G401.6 (cell line): ENCODE data around the gene UBE2K.
"Not testable (repeated sequence)": the region's sequence is repeated elsewhere in the genome, so short reads cannot be mapped to it uniquely, and the experiment has no call there.

Source experiments
- FAIRE-seq: peaks from 2 replicates; lab custom pipeline; 2012; peaks lifted over from hg19 to GRCh38; lab: Jason Lieb, UNC

Gene UBE2K

DNA sequence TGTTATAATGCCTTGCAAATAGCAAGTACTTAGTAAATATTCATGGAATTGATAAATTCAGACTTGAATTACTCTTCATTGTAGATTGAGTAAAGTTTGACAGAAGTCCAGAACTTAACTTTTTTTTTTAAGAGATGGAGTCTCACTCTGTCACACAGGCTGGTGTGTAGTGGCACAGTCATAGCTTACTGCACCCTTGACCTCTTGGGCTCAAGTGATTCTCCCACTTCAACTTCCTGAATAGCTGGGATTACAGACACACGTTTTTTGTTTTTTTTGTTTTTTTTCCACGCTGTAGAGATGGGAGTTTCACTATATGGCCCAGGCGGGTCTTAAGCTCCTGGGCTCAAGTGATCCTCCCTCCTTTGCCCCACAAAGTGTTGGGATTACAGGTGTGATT lies 32.1 kb downstream of the UBE2K start:
- FAIRE-seq, result no peak

DNA sequence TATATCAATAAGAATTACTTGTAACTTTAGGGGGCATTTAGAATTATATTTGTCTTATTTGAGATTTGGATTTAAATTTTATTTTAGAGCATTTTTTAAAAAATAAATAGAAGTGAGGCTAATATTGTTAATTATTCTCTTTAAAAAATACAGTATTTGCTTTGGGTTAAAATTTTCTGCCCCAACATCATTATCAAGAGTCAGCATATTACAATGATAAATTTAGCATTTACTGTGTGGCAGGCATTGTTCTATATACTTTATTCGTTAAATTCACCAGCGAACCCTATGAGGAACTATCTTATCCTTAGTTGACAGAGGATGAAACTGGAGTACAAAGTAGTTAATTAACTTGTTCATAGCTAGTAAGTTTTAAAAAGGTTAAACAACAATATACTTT lies 34.0 kb downstream of the UBE2K start:
- peak; percentile 85 for FAIRE-seq

DNA sequence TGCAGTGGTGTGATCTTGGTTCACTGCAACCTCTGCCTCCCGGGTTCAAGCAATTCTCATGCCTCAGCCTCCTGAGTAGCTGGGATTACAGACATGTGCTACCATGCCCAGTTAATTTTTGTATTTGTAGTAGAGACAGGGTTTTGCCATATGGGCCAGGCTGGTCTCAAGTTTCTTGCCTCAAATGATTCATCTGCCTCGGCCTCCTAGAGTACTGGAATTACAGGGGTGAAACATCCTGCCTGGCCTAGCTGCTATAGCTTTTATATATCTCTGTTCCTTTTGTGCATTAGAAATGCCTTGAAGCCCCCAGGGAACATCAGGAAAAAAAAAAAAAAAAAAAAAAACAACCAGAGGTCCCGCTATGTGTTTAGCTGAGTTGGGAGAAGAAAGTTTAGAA lies 34.8 kb downstream of the UBE2K start:
- no peak for FAIRE-seq

DNA sequence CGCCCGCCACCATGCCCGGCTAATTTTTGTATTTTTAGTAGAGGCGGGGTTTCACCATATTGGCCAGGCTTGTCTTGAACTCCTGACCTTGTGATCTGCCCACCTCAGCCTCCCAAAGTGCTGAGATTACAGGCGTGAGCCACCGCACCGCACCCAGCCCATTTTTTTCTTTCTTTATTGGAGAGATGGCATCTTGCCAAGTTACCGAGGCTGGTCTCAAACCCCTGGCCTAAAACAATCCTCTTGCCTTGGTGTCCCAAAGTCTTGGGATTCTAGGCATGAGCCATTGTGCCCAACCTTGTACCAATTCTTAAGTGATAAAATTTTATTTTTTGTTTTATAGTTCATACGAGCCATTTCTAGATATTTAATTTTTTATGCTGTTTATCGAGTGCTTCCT lies 41.7 kb downstream of the UBE2K start:
- not testable (repeated sequence) for FAIRE-seq

DNA sequence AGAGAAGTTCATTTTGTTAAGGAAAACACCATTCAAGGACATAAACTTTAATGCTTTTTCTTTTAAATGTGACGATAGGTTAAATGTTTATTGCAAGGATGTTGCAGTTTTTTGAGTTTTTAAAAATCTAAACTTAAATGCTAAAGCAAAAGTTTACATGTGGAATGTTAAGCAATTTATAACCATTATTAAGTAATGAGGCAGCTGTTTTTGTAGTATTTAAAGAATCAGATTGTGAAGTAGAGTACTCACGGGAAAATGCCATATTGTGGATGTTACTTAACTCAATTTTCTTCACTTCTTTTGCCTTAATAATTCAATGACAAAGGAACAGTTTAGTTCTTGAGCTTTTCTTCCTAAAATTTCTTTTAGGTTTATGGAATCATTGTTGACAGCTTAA lies 43.5 kb downstream of the UBE2K start:
- peak; percentile 39 for FAIRE-seq

DNA sequence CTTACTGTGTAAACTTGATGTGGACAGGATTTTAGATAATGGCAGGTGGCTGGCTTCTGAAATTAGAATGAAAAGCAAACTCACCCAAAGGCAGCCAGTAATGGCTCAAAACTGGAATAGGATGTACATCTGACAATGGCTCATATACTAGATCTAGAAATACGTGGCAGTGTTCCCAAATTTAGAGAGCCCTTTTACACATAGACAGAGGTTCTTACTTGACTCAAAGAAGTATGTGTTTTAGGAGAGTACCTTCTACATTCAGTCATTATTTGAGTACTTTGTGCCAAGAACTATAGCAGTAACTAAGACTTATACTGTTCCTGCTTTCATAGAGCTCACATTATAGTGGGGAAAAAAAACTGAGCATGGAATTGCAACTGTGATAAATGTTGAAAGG lies 48.0 kb downstream of the UBE2K start:
- no peak for FAIRE-seq

DNA sequence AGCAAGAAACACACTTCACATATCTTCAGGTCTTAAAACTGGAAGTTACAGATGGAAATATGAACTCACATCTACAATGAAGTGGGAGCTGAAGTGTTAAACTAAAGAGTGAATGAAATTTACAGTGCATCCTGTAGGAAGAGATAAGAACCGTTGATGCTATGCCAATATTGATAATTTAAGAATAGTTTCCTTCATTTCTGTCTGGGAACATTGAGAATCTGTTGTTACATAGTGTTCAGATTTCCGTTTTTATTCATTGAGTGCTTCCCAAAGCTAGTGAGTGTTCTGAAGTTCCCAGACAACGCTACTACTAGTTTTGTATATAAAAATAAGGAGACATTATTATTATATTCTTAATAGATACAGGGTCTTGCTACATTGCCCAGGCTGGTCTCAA lies 52.3 kb downstream of the UBE2K start:
- FAIRE-seq, result no peak

DNA sequence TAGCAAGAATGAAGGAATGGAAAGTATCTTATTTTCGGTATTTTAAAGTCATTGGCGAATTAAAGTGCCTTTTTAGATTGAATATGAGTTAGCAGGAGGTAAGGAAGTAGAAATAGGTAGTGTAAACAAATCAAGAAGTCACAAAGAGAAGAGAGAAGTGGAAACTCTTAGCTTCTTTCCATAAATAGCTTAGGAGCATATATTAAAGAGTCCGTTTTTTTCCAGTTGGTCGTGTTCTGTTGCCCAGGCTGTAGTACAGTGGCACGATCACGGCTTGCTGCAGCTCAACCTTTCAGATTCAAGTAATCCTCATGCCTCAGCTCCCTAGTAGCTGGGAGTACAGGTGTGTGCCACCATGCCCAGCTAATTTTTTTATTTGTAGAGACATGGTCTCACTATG lies 56.4 kb downstream of the UBE2K start:
- FAIRE-seq, result no peak

DNA sequence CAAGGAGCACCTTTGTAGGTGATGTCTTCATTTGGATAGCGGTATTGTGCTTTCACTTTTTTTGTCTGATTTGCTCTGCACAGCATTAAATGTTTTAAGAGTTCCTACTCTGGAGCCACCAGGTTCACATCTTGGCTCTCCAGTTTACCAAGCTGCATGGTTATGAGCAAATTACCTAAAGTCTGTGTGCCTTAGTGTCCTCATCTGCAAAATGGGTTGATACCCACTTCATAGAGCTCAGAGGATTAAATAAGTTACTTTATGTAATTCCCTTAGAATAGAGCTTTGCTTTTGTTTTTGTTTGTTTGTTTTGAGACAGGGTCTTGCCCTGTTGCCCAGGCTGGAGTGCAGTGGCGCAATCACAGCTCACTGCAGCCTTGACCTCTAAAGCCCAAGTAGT lies 58.2 kb downstream of the UBE2K start:
- no peak for FAIRE-seq

DNA sequence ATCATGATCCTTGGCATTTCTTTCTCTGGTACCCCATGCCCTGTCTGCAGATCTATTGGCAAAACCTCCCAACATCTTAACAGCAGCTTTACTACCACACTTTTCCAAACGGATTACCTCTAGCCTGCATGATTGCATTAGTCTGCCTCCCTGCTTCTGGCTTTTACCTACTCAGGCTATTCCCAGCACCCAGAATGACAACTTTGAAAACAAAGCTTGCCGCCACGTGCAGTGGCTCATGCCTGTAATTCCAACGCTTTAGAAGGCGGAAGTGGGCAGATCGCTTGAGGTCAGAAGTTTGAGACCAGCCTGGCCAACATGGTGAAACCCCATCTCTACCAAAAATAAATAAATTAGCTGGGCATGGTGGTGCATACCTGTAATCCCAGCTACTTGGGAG lies 60.2 kb downstream of the UBE2K start:
- FAIRE-seq, result no peak

DNA sequence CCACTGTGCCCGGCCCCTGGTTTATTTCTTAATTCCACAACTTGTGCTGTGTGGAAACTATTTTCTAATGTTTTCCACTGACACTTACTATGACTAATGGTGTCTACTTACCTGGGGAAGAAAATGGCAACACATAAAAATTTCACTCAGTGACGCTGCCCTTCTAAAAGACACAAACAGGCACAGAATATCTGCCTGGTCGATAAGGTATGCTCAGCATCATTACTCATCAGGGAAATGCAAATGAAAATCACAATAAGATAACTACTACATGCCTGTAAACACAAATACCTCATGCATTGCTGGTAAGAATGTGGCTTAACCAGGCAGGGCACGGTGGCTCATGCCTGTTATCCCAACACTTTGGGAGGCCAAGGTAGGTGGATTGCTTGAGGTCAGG lies 61.6 kb downstream of the UBE2K start:
- no peak for FAIRE-seq

DNA sequence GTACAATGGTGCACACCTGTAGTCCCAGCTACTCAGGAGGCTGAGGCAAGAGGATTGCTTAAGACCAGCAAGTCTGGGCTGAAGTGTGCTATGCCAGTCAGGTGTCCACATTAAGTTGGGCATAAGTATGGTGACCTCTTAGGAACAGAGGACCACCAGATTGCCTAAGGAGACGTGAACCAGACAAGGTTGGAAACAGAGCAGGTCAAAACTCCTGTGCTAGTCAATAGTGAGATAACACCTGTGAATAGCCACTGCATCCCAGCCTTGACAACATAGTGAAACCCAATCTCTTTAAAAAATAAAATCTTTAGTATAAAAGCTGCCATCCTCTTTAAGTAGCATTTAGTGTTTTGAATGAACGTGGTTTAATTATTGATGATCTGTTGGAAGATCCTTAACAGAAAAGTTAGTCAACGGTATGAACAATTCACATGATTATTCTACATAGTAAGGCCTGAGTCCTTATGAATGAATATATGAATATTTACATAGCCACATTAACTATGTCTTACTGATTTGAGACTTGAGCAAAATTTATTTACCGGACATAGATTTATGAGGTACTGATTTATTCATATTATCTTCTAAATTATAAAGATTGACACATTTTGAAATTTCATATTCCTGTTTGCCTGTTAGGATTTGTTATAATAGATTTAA lies 63.2 kb downstream of the UBE2K start:
- no peak for FAIRE-seq

DNA sequence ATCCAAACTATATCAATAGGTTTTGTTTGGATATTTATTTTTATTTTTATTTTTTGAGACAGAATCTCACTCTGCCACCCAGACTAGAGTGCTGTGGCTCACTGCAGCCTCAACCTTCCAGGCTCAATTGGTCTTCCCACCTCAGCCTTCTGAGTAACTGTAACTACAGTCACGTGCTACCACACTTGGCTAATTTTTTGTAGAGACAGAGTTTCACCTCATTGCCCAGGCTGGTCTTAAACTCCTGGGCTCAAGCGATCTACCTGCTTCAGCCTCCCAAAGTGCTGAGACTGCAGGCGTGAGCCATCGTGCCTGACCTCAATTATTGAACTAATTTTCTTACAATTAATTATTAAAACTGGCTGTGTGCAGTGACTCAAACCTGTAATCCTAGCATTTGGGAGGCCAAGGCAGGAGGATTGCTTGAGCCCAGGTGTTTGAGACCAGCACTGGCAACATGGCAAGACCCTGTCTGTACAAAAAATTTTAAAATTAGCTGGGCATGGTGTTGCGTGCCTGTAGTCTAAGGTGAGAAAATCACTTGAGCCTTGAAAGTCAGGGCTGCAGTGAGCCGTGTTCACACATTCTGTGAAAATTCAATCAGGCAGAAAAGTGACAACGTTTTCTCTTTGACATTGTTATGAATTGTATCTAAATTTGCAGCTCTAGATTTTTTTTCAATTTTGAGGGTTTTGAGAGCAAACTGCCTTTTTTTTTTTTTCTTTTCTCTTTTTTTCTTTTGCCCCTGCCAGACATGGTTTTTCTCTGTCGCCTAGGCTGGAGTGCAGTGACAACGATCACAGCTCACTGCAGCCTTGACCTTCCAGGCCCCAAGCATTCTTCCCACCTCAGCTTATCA lies 66.0 kb downstream of the UBE2K start:
- no peak for FAIRE-seq

DNA sequence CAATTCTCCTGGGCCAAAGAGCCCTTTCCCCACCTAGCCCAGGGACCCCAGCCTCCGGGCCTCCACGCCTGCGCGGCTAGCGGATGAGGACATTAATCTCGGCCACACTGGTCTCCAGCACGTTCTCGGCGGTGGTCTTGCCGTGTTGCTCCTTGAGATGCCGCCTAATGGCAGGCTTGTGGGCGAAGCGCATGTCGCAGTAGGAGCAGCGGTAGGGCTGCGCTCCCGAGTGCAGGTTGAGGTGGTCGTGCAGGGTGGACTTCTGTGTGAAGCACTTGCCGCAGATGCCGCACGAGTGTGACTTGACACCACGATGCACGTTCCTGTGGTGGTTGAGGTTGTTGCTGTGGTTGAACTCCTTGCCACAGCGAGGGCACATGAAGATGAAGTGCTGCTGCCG lies 72.1 kb downstream of the UBE2K start:
- FAIRE-seq, result no peak

DNA sequence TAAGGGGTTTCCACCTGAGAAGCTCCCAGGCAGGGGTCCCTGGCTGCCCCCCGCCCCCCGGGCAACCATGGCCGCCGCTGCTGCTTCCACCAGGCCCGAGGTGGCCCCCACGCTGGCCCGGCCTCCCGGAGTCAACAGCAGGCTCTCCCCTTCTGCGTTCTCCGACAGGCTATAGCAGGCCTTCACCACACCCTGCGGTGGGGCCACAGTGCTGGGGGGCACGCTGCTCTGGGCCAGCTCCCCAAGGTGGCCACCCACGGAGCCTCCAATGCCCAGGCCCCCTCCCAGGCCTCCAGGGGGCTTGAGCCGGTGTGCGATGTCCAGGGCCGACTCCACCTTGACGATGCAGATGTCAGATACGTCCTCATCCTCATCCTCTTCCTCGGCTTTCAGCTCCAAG lies 72.5 kb downstream of the UBE2K start:
- no peak for FAIRE-seq

DNA sequence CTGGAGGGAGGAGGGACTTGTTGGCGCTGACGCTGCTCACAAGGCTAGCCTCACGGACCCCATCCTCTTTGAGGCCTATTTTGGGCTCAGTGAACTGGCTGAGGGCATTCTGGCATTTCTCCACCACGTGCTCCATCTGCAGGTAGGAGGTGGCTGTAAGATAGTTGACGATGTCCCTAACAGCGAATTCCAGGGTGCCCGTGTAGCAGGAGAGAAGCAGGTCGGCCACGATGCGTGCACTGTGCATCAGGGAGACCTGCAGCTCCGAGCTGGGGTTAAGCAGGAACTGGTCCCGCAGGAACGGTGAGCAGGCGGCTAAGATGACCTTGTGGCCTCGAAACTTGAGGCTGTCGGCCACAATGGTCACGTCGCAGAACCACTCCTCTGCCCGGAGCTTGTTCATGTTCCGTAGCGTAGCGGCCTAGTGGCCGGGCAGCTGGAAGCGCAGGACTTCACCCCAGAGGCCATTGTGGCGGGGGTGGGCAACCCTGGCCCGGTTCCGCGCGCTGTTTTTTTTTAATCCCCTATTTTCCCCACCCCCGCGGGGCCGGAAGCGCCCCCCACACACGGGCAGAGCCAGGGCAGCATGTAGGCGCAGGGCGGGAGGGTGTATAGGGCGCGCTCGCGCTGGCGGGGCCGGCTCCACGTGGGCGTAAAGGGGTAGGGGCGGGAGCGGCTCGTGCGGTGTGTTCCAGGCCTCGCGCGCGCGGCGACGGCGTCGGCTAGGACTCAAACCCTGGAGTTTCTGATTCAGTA lies 73.2 kb downstream of the UBE2K start:
- FAIRE-seq, result no peak

DNA sequence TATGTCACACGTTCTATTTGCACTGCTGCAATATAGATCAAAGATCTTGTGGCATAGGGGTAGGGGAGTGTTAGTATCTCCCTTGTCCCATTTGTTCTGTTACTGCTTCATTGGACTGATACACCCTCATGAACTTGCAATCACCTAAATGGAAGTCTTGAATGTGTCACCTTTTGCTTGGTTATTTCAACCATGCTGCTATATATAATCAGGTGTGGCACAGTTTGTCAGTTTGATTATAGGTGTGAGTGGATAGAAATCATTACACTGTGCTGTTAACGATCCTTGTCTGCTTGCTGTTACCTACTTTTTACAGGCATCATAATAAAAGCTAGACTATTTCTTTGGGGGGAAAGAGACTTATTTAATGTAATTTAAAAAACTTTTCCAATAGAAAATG lies 84.1 kb downstream of the UBE2K start:
- FAIRE-seq, result not testable (repeated sequence)

DNA sequence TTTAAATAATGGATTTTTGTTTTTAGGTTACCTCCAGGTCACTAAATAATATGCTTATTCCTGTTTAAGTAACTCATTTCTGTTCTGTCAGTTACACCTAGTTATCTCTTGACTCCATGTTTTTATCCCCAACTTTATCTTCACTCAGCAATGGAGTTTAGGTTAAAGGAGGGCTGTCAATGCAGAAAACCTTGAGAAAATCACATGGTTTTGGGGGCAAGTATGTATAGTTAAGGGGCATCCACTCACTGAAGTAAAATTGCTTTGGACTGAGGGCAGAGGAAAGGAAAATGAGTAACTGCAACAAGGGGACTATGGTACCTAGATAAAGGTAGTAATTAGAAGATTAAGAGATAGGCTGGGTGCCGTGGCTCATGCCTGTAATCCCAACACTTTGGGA lies 87.1 kb downstream of the UBE2K start:
- FAIRE-seq, result peak; percentile 17

DNA sequence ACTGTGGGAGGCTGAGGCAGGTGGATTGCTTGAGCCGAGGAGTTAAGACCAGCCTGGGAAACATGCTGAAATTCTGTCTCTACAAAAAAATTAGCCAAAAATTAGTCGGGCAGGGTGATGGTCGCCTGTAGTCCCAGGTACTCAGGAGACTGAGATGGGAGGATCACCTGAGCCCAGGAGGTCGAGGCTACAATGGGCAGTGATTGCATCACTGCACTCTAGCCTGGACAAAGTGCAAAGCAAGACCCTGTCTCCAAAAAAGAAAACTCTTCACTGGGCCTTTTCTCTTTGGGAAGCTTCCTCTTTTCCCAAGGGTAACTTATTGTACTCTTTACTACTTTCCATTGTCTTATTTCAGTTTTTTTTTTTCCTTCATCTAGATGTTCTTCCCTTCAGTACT lies 88.9 kb downstream of the UBE2K start:
- FAIRE-seq, result no peak

DNA sequence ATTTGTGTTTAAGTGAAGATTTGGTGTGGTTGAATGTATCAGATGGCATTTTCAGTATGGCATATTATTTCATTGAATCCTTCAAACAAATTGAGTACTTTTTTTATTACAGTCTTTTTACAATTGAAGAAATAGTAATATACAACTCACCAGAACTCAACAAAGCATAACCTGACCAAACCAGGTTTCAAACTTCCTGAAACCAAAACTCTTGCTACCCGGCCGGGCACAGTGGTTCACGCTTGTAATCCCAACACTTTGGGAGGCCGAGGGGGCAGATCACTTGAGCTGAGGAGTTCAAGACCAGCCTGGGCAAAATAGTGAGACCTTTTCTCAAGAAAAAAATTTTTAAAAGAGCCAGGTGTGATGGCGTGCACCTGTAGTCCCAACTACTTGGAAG lies 94.2 kb downstream of the UBE2K start:
- no peak for FAIRE-seq

DNA sequence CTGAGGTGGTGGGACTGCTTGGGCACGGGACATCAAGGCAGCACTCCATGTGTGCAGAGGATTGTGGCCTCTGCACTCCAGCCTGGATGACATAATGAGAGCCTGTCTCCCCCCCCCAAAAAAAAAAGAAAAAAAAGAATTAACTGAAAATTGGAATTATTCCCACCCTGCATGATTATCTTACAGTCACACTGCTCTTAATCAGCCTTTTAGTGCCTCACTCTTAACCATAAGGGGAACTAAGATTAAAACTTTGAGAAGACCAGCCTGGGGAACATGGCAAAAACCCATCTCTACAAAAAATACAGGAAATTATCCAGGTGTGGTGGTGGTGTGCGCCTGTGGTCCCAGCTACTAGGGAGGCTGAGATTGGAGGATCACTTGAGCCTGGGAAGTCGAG lies 94.6 kb downstream of the UBE2K start:
- no peak for FAIRE-seq

DNA sequence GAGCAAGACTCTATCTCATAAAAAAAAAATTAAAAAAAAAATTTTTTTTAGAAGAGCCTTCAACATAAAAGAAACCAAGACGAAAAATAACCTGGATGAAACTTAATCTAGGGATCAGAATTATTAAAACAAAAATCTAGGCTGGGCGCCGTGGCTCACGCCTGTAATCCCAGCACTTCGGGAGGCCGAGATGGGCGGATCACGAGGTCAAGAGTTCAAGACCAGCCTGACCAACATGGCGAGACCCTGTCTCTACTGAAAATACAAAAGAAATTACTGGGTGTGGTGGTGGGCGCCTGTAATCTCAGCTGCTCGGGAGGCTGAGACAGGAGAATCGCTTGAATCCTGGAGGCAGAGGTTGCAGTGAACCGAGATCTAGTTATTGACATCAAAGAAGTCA lies 95.0 kb downstream of the UBE2K start:
- not testable (repeated sequence) for FAIRE-seq

DNA sequence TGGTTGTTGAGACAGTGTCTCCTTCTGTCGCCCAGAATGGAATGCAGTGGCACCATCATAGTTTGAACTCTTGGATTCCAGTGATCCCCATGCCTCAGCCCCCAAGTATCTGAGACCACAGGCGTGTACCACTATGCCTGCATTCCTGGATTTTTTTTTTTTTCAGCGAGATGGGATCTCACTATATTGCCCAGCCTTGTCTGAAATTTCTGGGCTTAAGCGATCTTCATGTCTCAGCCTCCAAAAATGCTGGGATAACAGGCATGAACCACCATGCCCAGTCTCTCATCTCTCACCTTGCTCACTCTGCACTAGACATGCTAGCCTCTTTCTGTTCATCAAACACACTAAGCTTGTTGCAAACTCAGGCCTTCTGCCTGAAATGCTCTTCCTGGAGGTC lies 104.1 kb downstream of the UBE2K start:
- no peak for FAIRE-seq
